HG02852 (cell line): ENCODE results near the gene AGMO.

Source experiments
- ATAC-seq: cut with Tn5 transposase; IDR thresholded peaks from one replicate; pipeline ENCODE4 v1.9.1; 2021; ENCODE audit warnings: mild to moderate bottlenecking, moderate library complexity; ENCODE audit not compliant: unreplicated experiment

AGMO gene

GRCh38 chr7:15504351-15504750 is 57.5 kb downstream of the AGMO start:
- ATAC-seq, result no peak

DNA sequence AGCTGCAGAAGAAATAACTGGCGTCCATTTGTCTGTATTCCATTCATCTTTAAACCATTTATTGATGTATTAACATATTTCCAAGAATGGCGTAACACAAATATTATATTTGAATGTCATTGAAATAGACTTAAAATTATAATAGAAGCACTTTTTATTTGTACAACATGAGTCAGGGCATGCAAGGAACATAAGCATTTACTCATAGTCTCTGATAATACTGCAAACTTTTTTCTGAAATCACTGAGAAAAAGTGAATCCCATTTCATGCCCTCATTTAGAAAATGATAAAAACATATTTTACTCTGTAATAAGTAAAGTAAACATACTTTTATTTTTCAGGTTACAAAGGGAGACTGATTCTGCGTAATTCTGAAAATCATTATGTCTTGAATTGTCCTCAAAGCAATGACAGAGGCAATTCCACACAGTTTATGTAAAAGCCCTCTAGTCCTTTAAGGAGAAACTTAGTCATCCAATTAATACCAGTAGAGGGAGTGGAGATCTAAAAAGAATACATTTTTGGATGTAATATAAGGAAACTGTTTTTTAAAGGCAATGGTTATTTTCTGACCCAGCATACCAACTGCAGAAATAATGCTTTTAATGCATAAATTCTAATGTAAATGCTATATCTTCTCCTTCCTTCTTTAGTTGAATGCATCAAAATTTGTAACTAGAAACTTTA is 58.1 kb downstream of the AGMO start:
- ATAC-seq, result no peak

- ATAC-seq, result no peak
Measured at GRCh38 chr7:15498465-15498864, 63.4 kb downstream of the AGMO start.

- no peak for ATAC-seq
Measured at GRCh38 chr7:15495170-15495569, 66.6 kb downstream of the AGMO start.

GRCh38 chr7:15494711-15495110 is 67.1 kb downstream of the AGMO start:
- ATAC-seq, result no peak

DNA sequence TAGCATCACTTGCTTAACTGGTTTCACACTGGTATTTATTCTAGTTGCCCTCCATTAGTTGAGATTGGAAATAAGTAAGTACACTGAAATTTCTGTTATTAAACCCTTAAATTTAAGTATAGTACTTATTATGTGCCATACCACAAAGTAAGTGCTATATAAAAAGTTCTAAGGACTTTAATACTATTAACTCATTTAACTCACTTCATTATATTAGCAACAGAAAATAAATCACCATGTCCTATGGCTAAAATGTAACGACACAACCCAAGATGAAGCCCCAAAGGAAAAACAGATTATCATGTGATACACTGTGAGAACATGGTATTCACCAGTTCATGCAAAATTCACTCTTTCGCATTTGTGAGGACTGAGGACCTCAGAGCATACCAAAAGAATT is 70.5 kb downstream of the AGMO start:
- ATAC-seq, result no peak

GRCh38 chr7:15490291-15490690 is 71.5 kb downstream of the AGMO start:
- ATAC-seq, result no peak

DNA sequence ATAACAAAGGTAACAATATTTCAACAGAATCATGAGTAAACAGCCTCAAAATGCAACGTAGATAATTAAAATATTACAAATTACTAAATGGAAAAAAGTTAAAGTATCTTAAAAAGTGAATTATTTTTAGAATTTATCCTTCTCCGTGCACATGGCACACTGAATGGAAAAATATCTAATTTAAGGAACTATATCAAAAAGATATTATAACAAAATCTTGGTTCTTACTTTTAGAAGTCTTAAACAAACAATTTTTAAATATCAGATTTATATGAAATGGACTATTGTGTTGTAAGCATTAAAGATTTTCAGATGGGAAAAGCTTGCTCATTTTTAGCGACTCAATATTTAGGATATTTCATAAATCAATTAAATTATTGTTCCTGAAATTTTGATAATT is 72.0 kb downstream of the AGMO start:
- ATAC-seq, result no peak

DNA sequence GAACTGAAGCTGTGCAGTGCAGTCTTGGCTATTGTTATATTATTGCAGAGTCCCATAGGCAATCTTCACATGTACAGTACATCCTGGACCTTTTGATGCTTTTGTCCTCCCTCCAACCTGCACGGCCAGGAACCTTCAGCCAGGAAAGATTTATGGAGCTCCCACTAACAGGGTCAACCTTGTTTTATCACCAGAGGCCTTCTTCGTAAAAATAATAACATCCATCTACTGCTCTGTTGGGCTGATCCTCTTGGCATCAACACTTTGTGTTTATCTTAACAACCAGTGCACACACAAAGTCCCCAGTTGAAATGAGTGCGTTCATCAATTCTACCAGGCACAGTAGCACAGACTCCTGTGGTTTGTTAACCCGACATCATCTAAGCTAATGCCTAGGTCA is 72.4 kb downstream of the AGMO start:
- ATAC-seq, result no peak

DNA sequence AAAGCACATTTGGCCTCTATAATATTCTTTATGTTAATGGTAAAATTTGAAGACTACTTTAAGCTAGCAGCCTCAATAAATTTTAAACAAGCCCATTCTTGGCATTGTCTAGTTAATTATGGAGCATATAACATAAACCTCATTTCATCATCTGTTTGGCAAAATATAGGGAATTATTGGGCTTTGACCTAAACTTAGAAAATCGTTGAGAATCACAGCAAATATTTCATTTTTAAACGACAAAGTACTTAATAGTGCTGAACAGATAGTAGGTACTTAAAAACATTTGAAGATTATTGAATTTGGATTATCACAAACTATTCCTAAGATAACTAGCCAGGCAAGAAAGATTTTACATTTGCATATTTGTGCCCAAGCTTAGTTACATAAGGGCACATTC is 73.4 kb downstream of the AGMO start:
- ATAC-seq, result no peak

- no peak for ATAC-seq
Measured at GRCh38 chr7:15487896-15488295, 73.9 kb downstream of the AGMO start.

- ATAC-seq, result no peak
Measured at GRCh38 chr7:15485998-15486397, 75.8 kb downstream of the AGMO start.

DNA sequence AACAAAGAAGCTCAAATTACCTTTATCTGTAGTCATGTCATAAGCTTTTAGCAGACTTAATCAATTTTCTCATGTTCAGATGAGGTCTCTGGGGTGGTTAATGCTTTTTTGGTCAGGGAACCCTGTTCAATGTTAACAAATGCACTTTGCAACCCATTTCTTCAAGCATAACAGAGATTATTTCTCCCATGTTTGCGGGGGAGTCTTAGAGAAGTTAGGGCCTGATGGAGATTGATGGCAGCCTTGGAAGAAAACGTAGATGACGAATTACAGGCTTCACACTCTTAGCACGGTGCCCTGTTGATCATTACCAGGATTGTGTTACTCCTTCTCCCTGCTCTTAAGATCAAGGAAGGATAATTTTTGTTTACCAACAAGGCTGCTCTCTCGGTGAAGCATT is 76.4 kb downstream of the AGMO start:
- no peak for ATAC-seq

- no peak for ATAC-seq
Measured at GRCh38 chr7:15481132-15481531, 80.7 kb downstream of the AGMO start.

DNA sequence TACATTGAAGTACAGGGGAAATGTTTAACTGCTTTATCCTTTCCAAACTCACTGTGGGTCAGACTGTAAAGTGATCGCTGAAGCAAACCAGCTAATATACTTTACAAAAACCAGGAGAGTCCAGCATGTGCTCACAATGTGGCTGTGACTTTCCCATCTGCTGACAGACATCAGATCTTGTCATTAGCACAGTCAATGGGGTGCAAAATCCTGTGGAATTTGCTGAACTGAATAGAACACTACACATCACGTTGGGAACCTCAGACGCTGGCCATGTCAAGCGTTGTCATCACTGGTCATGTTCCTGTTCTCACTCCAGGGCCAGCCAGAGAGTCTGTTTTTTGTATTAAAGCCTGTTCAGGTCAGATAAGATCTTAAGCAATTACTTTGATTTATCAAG is 83.4 kb downstream of the AGMO start:
- ATAC-seq, result no peak

- ATAC-seq, result no peak
Measured at GRCh38 chr7:15476531-15476918, 85.3 kb downstream of the AGMO start.

DNA sequence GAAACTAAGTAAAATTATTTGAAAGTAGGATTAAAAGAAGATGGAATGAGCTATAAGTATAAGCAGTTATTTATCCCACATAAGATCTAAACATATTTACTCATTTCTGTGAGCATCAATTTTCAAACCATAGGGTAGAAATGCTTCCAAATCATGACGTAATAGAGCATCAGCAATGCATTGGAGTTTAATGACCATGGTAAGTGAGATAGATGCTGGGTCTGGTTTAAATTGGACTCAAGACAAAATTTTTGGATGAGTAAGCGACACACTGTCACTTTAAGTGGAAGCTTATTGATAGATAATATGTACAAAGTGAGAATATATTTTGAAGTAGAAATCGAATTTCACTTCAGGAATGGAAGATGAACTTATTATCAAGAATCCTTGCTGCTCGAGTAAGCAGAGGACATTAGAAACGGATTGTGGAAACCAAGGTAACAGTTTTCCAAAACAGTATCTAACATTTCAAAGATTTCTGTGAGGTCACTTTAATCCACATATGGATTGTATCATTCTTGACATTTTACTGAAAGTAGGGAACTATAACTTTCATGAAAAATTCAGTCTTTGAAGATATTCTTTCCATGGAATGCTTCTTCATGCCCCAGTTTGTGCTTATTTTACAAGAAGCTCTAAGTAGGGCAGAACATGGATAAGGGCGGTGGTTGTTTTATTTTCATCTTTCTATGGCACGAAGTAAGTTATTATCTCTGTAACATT is 85.8 kb downstream of the AGMO start:
- ATAC-seq, result no peak

DNA sequence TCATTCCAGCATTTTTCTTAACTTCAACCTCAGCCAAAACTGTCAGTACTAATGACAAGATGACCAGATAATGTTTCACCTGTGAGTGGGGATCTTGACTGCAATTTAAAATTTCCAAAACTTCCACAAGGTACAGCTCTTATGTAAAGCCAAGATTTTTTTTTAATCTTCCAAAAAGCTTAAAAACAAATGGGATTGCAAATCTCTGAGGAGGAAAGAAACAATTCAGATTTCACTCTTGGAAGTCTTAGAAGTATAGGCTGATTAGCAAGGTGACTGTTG is 90.2 kb downstream of the AGMO start:
- ATAC-seq, result no peak

GRCh38 chr7:15470825-15471668 is 90.8 kb downstream of the AGMO start:
- no peak for ATAC-seq

DNA sequence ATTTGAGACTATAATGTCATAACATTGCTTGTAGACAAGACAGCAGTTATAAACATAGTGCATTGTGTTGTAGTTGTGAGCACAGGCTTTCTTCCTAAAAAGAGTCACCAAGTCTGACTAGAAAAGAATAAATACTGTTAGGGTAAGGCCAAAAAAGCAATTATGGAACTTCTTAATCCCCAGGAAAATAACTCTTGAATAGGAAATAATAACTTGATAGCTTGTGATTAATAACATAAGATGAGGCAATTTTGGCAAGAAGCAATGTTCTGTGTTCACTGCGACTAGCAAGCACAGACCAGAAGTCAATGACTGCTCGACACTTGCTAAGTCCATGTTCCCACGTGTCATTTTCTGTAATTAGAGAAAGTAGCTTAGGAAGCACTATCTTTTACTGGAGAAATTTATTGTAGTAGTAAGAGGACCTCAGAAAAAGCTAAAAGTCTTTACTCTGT is 97.1 kb downstream of the AGMO start:
- no peak for ATAC-seq

- ATAC-seq, result no peak
Measured at GRCh38 chr7:15463801-15464666, 97.8 kb downstream of the AGMO start.
